GM18868 (cell line): Measurements from ENCODE around the gene ALDOA.
"Not testable (repeated sequence)": the region's sequence is repeated elsewhere in the genome, so short reads cannot be mapped to it uniquely, and the experiment has no call there.

ENCODE experiments used
- ATAC-seq: cut with Tn5 transposase; IDR thresholded peaks from one replicate; pipeline ENCODE4 v1.9.1; 2021; ENCODE audit warnings: mild to moderate bottlenecking, moderate library complexity; ENCODE audit not compliant: unreplicated experiment

ALDOA gene

DNA sequence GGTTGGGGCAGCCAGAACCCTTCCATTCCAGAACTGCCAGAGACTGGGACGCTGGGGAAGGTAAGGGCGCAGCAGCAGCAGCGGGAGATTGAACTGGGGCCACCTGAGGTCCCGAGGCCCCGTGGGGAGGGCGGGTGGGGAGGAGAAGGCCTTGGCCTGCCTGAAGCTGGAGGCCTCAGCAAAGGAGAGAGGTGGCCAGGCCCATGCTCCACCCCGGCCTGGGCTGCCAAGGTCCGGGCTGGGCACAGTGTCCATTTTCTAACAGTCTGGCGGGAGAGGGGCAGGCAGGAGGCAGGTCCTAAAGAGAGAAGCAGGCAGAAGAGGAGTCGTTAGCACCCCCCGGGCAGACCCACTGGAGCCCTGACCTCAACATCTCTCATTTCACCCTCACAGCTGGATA lies 48.9 kb downstream of the ALDOA start:
- ATAC-seq: no peak

- ATAC-seq: not testable (repeated sequence)
Observed at GRCh38 chr16:30114833-30115232, 49.3 kb downstream of the ALDOA start.

DNA sequence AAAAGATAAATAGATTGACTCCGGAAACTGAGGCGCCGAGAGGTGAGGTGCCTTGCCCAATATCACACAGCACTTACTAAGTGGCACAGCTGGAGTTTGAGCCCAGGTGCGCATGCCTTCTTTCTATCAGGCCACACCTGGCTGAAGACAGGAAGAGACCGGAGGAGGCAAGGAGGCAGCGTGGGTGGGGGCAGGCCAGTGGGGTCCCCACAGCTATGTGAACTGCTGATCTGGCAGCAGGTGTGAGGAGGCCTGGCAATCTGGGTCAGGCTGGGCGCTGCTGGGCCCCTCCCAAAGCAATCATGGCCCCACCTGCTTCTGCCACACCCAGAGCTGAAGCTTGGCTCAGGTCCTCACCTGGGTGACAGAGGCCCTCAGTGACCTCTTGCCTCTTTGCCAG lies 49.7 kb downstream of the ALDOA start:
- ATAC-seq: no peak

- ATAC-seq: no peak
Observed at GRCh38 chr16:30116291-30117207, 51.0 kb downstream of the ALDOA start.

- ATAC-seq: no peak
Observed at GRCh38 chr16:30117768-30118167, 52.2 kb downstream of the ALDOA start.

GRCh38 chr16:30119428-30119827 lies 53.9 kb downstream of the ALDOA start:
- ATAC-seq: no peak
